Measurements from ENCODE around the gene COL5A2. TPM values are rescaled to one million over a fixed set of nuclear protein-coding genes. Genes with fewer than 3 reads are reported as not detected.

The COL5A2 gene
- total RNA-seq, 1 donor = 0.94 TPM

DNA sequence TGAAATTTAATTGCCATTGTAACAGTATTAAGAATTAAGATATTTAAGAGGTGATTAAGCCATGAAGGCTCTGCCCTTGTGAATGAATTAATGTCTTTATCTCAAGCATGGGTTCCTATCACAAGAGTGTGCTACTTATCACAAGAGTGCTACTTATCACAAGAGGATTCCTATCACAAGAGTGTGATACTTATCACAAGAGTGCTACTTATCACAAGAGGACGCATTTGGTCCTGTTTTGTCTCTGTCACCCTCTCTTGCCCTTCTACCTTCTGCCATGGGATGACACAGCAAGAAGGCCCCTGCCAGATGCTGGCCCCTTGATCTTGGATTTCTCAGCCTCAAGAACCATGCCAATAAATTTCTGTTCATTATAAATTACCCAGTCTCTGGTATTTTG, 13.2 kb upstream of the COL5A2 start:
- Histone ChIP-seq H3K4me1 (ENCODE audit: insufficient read depth, low read length) (no peaks in the 10 kb centered on the region), H3K9me3 (ENCODE audit: low read depth, low read length) (no peaks in the 10 kb centered on the region)

DNA sequence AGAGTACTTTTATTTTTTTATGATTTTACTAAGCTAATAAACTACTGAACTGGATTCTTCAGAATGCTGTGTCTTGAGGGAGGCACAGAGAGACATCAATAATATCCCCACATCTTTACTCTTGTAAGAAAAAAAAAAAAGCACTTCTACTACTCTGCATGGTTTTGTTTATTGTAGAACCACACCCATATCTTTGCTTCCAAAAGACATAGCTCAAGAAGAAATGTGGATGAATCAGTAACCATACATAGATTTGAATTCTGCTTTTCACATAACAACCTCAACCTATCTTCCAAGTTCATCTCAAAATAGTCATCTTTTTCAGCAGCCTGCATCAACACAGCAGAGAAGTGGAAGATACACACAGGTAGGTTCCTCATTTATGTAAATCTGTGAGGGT, 12.2 kb upstream of the COL5A2 start:
- H3K4me3 ChIP-seq (ENCODE audit: low read length) = no peak overlapping the region
- no peaks in the 10 kb centered on the region for H3K4me1 ChIP-seq (ENCODE audit: insufficient read depth, low read length)
- H3K9me3 ChIP-seq (ENCODE audit: low read depth, low read length) = no peaks in the 10 kb centered on the region
- H3K27me3 ChIP-seq (ENCODE audit: insufficient read depth, low read length) = no peaks in the 10 kb centered on the region

More for the DNA sequence above, 13.2 kb upstream of the COL5A2 start:
- H3K27me3 ChIP-seq (ENCODE audit: insufficient read depth, low read length) = no peaks in the 10 kb centered on the region
- H3K4me3 ChIP-seq (ENCODE audit: low read length) = no peak overlapping the region

GRCh38 chr2:189190685-189191084, 11.1 kb upstream of the COL5A2 start:
- Histone ChIP-seq H3K4me1 (ENCODE audit: insufficient read depth, low read length) (no peaks in the 10 kb centered on the region), H3K4me3 (ENCODE audit: low read length) (no peak overlapping the region)

GRCh38 chr2:189188115-189188805, 8.7 kb upstream of the COL5A2 start:
- Histone ChIP-seq H3K4me3 (ENCODE audit: low read length) (no peak overlapping the region), H3K27me3 (ENCODE audit: insufficient read depth, low read length) (no peaks in the 10 kb centered on the region), H3K4me1 (ENCODE audit: insufficient read depth, low read length) (no peaks in the 10 kb centered on the region), H3K9me3 (ENCODE audit: low read depth, low read length) (no peaks in the 10 kb centered on the region)

More at GRCh38 chr2:189190685-189191084, 11.1 kb upstream of the COL5A2 start:
- Histone ChIP-seq H3K9me3 (ENCODE audit: low read depth, low read length) (no peaks in the 10 kb centered on the region), H3K27me3 (ENCODE audit: insufficient read depth, low read length) (no peaks in the 10 kb centered on the region)

- H3K9me3 ChIP-seq (ENCODE audit: low read depth, low read length) = no peaks in the 10 kb centered on the region
- H3K27me3 ChIP-seq (ENCODE audit: insufficient read depth, low read length) = peaks cover 5% of the 10 kb centered on the region
Measured at GRCh38 chr2:189183170-189183569, 3.6 kb upstream of the COL5A2 start.

GRCh38 chr2:189181706-189182105, 2.1 kb upstream of the COL5A2 start:
- Histone ChIP-seq H3K4me1 (ENCODE audit: insufficient read depth, low read length) (no peaks in the 10 kb centered on the region), H3K9me3 (ENCODE audit: low read depth, low read length) (no peaks in the 10 kb centered on the region), H3K27me3 (ENCODE audit: insufficient read depth, low read length) (peaks cover 5% of the 10 kb centered on the region), H3K4me3 (ENCODE audit: low read length) (no peak overlapping the region)

More at GRCh38 chr2:189183170-189183569, 3.6 kb upstream of the COL5A2 start:
- H3K4me1 ChIP-seq (ENCODE audit: insufficient read depth, low read length) = no peaks in the 10 kb centered on the region
- no peak overlapping the region for H3K4me3 ChIP-seq (ENCODE audit: low read length)

GRCh38 chr2:189178726-189179569, 613 bp downstream of the COL5A2 start:
- Histone ChIP-seq H3K27me3 (ENCODE audit: insufficient read depth, low read length) (peaks cover 5% of the 10 kb centered on the region), H3K4me3 (ENCODE audit: low read length) (no peak overlapping the region), H3K4me1 (ENCODE audit: insufficient read depth, low read length) (no peaks in the 10 kb centered on the region), H3K9me3 (ENCODE audit: low read depth, low read length) (no peaks in the 10 kb centered on the region)

DNA sequence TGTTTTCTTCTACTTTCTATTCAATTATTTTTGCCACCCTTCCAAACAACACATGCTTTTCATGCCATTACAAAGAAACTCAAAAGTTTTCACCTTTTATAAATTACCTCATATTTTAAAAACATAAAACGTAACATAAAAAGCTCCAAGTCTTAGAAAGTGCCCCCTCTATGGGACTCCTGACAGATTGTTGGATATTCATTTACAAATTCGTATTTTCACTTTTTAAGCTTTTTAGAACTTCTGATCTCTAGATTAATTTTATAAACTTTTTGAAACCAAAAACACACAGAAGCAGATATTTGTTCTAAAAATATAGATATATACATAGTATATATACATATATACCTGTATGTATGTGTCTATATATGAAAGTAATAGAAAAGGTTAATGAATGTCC, 1.5 kb downstream of the COL5A2 start:
- H3K9me3 ChIP-seq (ENCODE audit: low read depth, low read length) = no peaks in the 10 kb centered on the region
- peaks cover 5% of the 10 kb centered on the region for H3K27me3 ChIP-seq (ENCODE audit: insufficient read depth, low read length)
- no peak overlapping the region for H3K4me3 ChIP-seq (ENCODE audit: low read length)
- H3K4me1 ChIP-seq (ENCODE audit: insufficient read depth, low read length) = no peaks in the 10 kb centered on the region

- peaks cover 5% of the 10 kb centered on the region for H3K27me3 ChIP-seq (ENCODE audit: insufficient read depth, low read length)
- H3K4me3 ChIP-seq (ENCODE audit: low read length) = no peak overlapping the region
- H3K4me1 ChIP-seq (ENCODE audit: insufficient read depth, low read length) = no peaks in the 10 kb centered on the region
- H3K9me3 ChIP-seq (ENCODE audit: low read depth, low read length) = no peaks in the 10 kb centered on the region
Measured at GRCh38 chr2:189177251-189177840, 2.2 kb downstream of the COL5A2 start.

GRCh38 chr2:189176516-189176915, 3.0 kb downstream of the COL5A2 start:
- H3K4me1 ChIP-seq (ENCODE audit: insufficient read depth, low read length) = no peaks in the 10 kb centered on the region
- peaks cover 5% of the 10 kb centered on the region for H3K27me3 ChIP-seq (ENCODE audit: insufficient read depth, low read length)
- H3K4me3 ChIP-seq (ENCODE audit: low read length) = no peak overlapping the region
- no peaks in the 10 kb centered on the region for H3K9me3 ChIP-seq (ENCODE audit: low read depth, low read length)

DNA sequence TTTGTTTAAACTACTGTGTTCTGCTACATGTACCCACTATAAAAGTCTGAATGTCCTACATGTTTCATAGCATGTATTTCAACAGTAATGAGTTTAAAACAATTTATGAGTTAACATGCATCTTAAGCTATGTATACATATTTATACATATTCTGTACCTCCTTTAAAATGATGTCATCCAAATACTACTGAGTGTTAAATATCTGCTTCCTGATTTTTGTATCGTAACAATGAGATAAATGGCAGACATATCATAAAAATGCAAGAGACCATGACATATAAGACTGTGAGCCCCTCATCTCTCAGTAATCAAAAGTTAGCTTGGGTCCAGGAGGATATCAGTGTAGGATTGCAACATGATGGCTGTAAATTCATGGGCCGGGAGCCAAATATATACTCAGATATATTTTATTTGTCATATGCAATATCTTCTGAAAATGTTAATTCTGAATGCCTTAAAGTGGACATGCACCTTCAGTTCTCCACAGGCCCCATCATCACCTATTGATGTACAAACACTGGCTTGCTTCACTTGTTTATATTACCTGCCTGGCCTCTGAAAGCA, 3.6 kb downstream of the COL5A2 start:
- Histone ChIP-seq H3K4me3 (ENCODE audit: low read length) (no peak overlapping the region), H3K9me3 (ENCODE audit: low read depth, low read length) (no peaks in the 10 kb centered on the region), H3K4me1 (ENCODE audit: insufficient read depth, low read length) (no peaks in the 10 kb centered on the region), H3K27me3 (ENCODE audit: insufficient read depth, low read length) (peaks cover 5% of the 10 kb centered on the region)

DNA sequence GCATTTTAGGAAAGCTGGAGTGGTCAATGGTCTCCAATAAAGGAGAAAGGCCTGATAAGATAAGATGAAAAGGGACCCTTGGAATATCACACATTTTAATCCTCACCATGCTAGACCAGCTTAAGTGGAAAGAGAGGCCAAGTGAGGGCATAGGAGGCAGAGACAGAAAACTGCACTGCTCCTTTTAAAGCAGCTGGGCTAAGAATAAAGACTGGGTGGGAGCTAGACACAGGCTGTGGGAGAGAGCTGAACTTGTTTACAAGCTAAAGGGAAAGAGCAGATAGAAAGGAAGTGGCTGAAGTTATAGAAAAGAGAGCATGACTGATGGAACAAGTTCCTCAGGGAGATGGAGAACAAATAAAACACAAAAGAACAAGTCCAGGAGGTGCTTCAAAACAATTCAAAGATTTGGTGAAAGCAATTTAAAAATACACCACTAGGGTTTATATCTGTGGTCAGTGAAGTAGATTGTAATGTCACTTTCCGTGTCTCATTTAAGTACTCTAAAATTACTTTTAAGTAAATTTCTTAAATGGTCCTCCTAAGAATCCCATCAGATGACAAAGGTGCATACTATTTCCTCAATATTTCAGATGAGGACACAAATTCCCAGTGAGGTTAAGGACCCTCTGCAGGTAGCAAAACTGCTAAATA, 7.5 kb downstream of the COL5A2 start:
- Histone ChIP-seq H3K4me3 (ENCODE audit: low read length) (no peak overlapping the region), H3K27me3 (ENCODE audit: insufficient read depth, low read length) (no peaks in the 10 kb centered on the region)

GRCh38 chr2:189168856-189169499, 10.6 kb downstream of the COL5A2 start:
- Histone ChIP-seq H3K9me3 (ENCODE audit: low read depth, low read length) (no peaks in the 10 kb centered on the region), H3K27me3 (ENCODE audit: insufficient read depth, low read length) (no peaks in the 10 kb centered on the region), H3K4me3 (ENCODE audit: low read length) (no peak overlapping the region), H3K4me1 (ENCODE audit: insufficient read depth, low read length) (no peaks in the 10 kb centered on the region)

More for the DNA sequence above, 7.5 kb downstream of the COL5A2 start:
- no peaks in the 10 kb centered on the region for H3K4me1 ChIP-seq (ENCODE audit: insufficient read depth, low read length)
- no peaks in the 10 kb centered on the region for H3K9me3 ChIP-seq (ENCODE audit: low read depth, low read length)

DNA sequence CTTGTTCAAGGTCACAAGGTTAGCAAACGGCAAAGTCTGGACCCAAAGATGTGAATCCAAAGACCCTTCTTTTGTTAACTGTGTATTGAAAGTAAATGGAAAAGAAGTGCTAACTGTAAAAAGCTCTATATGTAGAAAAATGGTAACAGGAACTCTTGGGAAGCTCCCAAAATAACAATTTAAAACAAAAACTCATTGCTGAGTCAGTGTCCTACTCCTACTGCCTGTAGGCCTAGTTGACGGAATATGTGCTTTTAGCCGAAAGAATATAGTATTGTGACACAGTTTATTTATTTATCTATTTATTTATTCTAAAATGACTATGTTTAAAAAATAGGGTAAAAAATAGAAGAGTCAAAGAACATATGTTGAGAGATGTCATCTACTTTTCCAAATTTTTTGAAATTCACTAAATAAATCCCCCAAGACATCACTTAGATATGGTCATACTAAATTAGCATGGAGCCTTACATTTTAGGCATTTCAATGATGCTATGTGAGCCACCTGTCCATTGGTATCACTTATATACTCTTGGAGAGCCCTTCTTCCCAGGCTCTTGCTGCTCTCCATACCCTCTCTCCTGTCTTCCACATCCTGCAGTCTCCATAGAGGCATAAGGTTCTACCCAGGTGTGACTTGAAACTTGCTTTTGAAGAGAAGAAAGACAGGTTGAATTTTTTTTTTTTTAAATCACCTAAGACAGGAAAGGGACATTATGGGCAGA, 13.7 kb downstream of the COL5A2 start:
- Histone ChIP-seq H3K4me3 (ENCODE audit: low read length) (no peak overlapping the region), H3K9me3 (ENCODE audit: low read depth, low read length) (no peaks in the 10 kb centered on the region), H3K27me3 (ENCODE audit: insufficient read depth, low read length) (no peaks in the 10 kb centered on the region), H3K4me1 (ENCODE audit: insufficient read depth, low read length) (no peaks in the 10 kb centered on the region)
